Colon (tissue), 2 donors: ENCODE measurements around the gene CNOT6L.

Source experiments
- FAIRE-seq: peaks from 2 replicates; lab custom pipeline; 2012; peaks lifted over from hg19 to GRCh38; lab: Jason Lieb, UNC
- donor health status: control.
- donor health status: control.

The CNOT6L gene

GRCh38 chr4:77820649-77821561, 1.7 kb upstream of the CNOT6L start:
- FAIRE-seq, result no peak

- no peak for FAIRE-seq
Measured at GRCh38 chr4:77819843-77820648, 878 bp upstream of the CNOT6L start.

- no peak for FAIRE-seq
Measured at GRCh38 chr4:77819404-77819842, 255 bp upstream of the CNOT6L start.

GRCh38 chr4:77818073-77818601, 1.0 kb downstream of the CNOT6L start:
- peak; percentile 14 for FAIRE-seq

GRCh38 chr4:77817304-77818072, 1.7 kb downstream of the CNOT6L start:
- peak; percentile 70 for FAIRE-seq

GRCh38 chr4:77816546-77816945, 2.6 kb downstream of the CNOT6L start:
- no peak for FAIRE-seq

- FAIRE-seq, result no peak
Measured at GRCh38 chr4:77815636-77816035, 3.5 kb downstream of the CNOT6L start.

- FAIRE-seq, result no peak
Measured at GRCh38 chr4:77805840-77806239, 13.3 kb downstream of the CNOT6L start.

GRCh38 chr4:77804471-77804870, 14.7 kb downstream of the CNOT6L start:
- FAIRE-seq, result no peak

GRCh38 chr4:77802402-77802801, 16.8 kb downstream of the CNOT6L start:
- no peak for FAIRE-seq

- FAIRE-seq, result no peak
Measured at GRCh38 chr4:77801260-77801608, 17.9 kb downstream of the CNOT6L start.

- FAIRE-seq, result no peak
Measured at GRCh38 chr4:77800483-77801259, 18.5 kb downstream of the CNOT6L start.

- FAIRE-seq, result no peak
Measured at GRCh38 chr4:77800077-77800476, 19.1 kb downstream of the CNOT6L start.

- no peak for FAIRE-seq
Measured at GRCh38 chr4:77798385-77798784, 20.8 kb downstream of the CNOT6L start.

GRCh38 chr4:77797239-77797638, 21.9 kb downstream of the CNOT6L start:
- no peak for FAIRE-seq

GRCh38 chr4:77795326-77795725, 23.8 kb downstream of the CNOT6L start:
- no peak for FAIRE-seq

- no peak for FAIRE-seq
Measured at GRCh38 chr4:77790146-77790545, 29.0 kb downstream of the CNOT6L start.

- FAIRE-seq, result no peak
Measured at GRCh38 chr4:77788990-77789389, 30.2 kb downstream of the CNOT6L start.

GRCh38 chr4:77787969-77788368, 31.2 kb downstream of the CNOT6L start:
- FAIRE-seq, result peak; percentile 43

GRCh38 chr4:77785669-77786068, 33.5 kb downstream of the CNOT6L start:
- FAIRE-seq, result no peak

GRCh38 chr4:77783895-77784294, 35.3 kb downstream of the CNOT6L start:
- peak; percentile 88 for FAIRE-seq
